ENCODE measurements around the gene ERCC4. TPM values are rescaled to one million over a fixed set of nuclear protein-coding genes. Genes with fewer than 3 reads are reported as not detected.

The ERCC4 gene
- total and polyA plus RNA-seq, 2 of the 8 experiments (the other 6 are each of a cell fraction or from before 2014, with no cell fraction given) = 1.6 to 13.2 TPM

- TF ChIP-seq SIN3A (conservative IDR thresholded peaks at IDR 0.05 in 1 of 2, IDR thresholded peaks at IDR 0.05 in 1 of 2; ENCODE audit: low read depth in 1 of 2, low read length in 2 of 2) (no peak), TBP (IDR thresholded peaks at IDR 0.05; ENCODE audit: low read depth, low read length) (no peak), NANOG (IDR thresholded peaks at IDR 0.05; ENCODE audit: insufficient read depth, low read depth, low read length, poor library complexity, severe bottlenecking) (no peak), ASH2L (IDR thresholded peaks at IDR 0.05; ENCODE audit: low read length) (no peak), YY1 (IDR thresholded peaks at IDR 0.05; ENCODE audit: low read depth, low read length) (no peak), CREB1 (IDR thresholded peaks at IDR 0.05) (no peak), BACH1 (IDR thresholded peaks at IDR 0.05; ENCODE audit: low read length) (no peak), RXRA (IDR thresholded peaks at IDR 0.05; ENCODE audit: insufficient read depth, low read depth, low read length) (no peak), EGR1 (IDR thresholded peaks at IDR 0.05; ENCODE audit: borderline replicate concordance, low read depth, low read length) (no peak), MAFK (IDR thresholded peaks at IDR 0.05; ENCODE audit: low read depth, low read length) (no peak), POLR2AphosphoS5 (IDR thresholded peaks at IDR 0.05; ENCODE audit: low read depth, low read length) (no peak)
- 93% methylated on average over 8 of the region's 8 CpGs; no CpG with 5 or more reads in 1 of the 2 experiments for WGBS, 2 experiments (ENCODE audit: extremely low coverage in 1 of 2, insufficient coverage in 1 of 2, insufficient read length in 1 of 2, insufficient replicate concordance in 2 of 2, low coverage in 1 of 2, low lambda C conversion rate in 2 of 2, missing lambda C conversion rate in 1 of 2)
Observed at GRCh38 chr16:13959626-13960025, 39.7 kb downstream of the ERCC4 start.

More at GRCh38 chr16:13959626-13960025, 39.7 kb downstream of the ERCC4 start:
- Histone ChIP-seq H2BK15ac (ENCODE audit: low read length) (no peak overlapping the region), H3K36me3 (ENCODE audit: control insufficient read depth in 2 of 4, insufficient read depth in 4 of 4, low read length in 3 of 4) (no peaks in the 10 kb centered on the region), H2BK12ac (ENCODE audit: low read depth, low read length) (no peak overlapping the region), H2BK20ac (ENCODE audit: low read length) (no peak overlapping the region), H3K9me3 (ENCODE audit: insufficient read depth in 2 of 2, low read depth in 1 of 2, low read length in 1 of 2) (no peaks in the 10 kb centered on the region), H3K23ac (ENCODE audit: insufficient read length) (no peak overlapping the region), H2BK120ac (replicated peaks; ENCODE audit: low read depth, low read length) (no peak overlapping the region), H4K20me1 (replicated peaks in 1 of 2; ENCODE audit: control insufficient read depth in 1 of 2, insufficient read depth in 2 of 2, low read length in 2 of 2) (no peaks in the 10 kb centered on the region), H3K4ac (replicated peaks; ENCODE audit: insufficient read length, low read depth, low read length) (no peak overlapping the region), H3K27ac (ENCODE audit: low read depth, low read length) (no peak overlapping the region), H3K4me3 (ENCODE audit: extremely low read depth in 1 of 4, insufficient read depth in 2 of 4, low read depth in 3 of 4, low read length in 4 of 4) (no peak overlapping the region), H3K79me1 (ENCODE audit: low read depth, low read length) (no peaks in the 10 kb centered on the region), H3K4me2 (ENCODE audit: insufficient read depth in 1 of 2, low read depth in 2 of 2, low read length in 2 of 2) (no peak overlapping the region), H2AFZ (ENCODE audit: low read length) (no peak overlapping the region), H4K91ac (replicated peaks; ENCODE audit: insufficient read length, low read length) (no peak overlapping the region), H2BK5ac (ENCODE audit: low read depth, low read length) (no peak overlapping the region), H4K5ac (ENCODE audit: insufficient read length, low read depth, low read length) (no peak overlapping the region), H3K4me1 (replicated peaks in 1 of 4; ENCODE audit: control insufficient read depth in 3 of 4, insufficient read depth in 4 of 4, low read length in 3 of 4) (peaks cover 0 to 6% (median 3%) of the 10 kb centered on the region in 4 experiments; a peak in 5 of 7 replicates), H2AK5ac (ENCODE audit: low read depth, low read length) (no peak overlapping the region), H3K9ac (replicated peaks in 1 of 4; ENCODE audit: extremely low read depth in 1 of 4, low read depth in 3 of 4, low read length in 3 of 4) (no peak overlapping the region), H3K56ac (replicated peaks; ENCODE audit: insufficient read length, low read depth, low read length) (no peak overlapping the region), H3K14ac (ENCODE audit: insufficient read length) (no peak overlapping the region), H3K27me3 (replicated peaks in 1 of 4; ENCODE audit: control insufficient read depth in 3 of 4, extremely low read depth in 1 of 4, insufficient read depth in 3 of 4, low read length in 3 of 4) (no peaks in the 10 kb centered on the region), H3K79me2 (ENCODE audit: control insufficient read depth in 1 of 2, insufficient read depth in 2 of 2, low read length in 2 of 2) (no peaks in the 10 kb centered on the region), H4K8ac (ENCODE audit: extremely low read depth, insufficient read depth, low read length) (no peak overlapping the region), H3K23me2 (ENCODE audit: low read depth, low read length) (no peaks in the 10 kb centered on the region; the same call in 1 of the 2 replicates), H3K18ac (ENCODE audit: extremely low read depth, low read length) (no peak overlapping the region)
- FAIRE-seq (no peak), DNase-seq (ENCODE audit: low read depth in 1 of 2, low spot score in 2 of 2) (no peak)
- CTCF ChIA-PET (ENCODE audit: partially characterized antibody) = no interaction called here
- POLR2A ChIA-PET (ENCODE audit: partially characterized antibody) = interaction anchor here (0.6 kb wide), 1 partner anchor 282 kb away, joined by 3 read pairs; no protein-coding TSS in a partner anchor
